IPS-18c (cell line): ENCODE data around the gene KLF3.
"Not testable (repeated sequence)": the region's sequence is repeated elsewhere in the genome, so short reads cannot be mapped to it uniquely, and the experiment has no call there.

Experiments used
- H3K4me3 ChIP-seq: 2 replicates; pipeline ENCODE4 v1.7.0; 2013; ENCODE audit warnings: low read depth, mild to moderate bottlenecking, low read length, moderate library complexity; ENCODE audit not compliant: insufficient read depth
- H3K9me3 ChIP-seq: one replicate; pipeline ENCODE4 v1.6.1; 2013; ENCODE audit warnings: mild to moderate bottlenecking, low read length, moderate library complexity; ENCODE audit not compliant: control insufficient read depth, insufficient read depth

Gene KLF3

DNA sequence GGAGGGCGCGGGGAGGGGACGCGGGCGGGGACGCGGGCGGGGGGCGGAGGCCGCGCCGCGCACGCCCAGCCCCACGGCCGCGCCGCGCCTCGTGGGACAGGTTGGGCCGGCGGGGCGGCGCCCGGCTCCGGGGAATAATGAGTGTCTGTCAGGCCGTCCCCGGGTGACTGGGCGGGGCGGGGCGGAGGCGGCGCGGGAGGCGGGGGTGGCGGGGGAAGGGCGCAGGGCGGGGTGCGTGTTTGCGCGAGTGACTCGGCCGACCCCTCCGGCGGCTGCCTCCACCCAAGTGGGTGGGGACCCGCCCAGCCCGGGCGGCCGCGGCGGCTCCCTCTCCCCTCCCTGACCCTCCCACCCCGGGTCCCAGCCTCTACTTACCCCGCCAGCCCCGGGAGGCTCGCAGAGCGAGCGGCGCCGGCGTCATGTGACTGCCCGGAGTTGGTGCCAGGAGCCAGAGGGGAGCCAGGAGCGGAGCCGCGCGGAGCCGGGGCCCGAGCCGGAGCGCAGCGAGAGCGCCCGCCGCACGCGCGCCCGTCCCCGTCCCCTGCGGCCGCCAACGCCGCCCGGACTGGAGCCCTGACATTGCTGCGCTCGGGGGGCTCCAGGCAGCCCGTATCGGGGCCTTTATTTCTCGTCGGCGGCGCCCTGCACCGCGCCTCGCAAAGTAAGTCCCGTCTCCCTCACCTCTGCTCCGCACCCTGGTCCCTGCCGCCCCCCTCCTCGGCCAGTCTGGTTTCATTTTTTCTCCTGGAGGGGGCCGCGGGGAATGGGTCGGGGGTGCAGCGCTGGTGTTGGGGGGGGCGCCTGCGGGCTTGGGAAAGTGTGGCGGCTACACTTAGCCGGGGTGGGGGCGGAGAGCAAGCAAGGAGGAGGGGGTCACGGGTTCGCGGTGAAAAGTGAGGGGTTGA lies at the start of gene KLF3:
Gene KLF3 (plus strand): TSS at position 399 of the 905 bp plus-strand sequence. CDS start 16,427 bp downstream, outside the sequence.
- Histone ChIP-seq H3K4me3 (peak within 1 kb of the TSS; percentile 66), H3K9me3 (no peaks in the 10 kb centered on the region)

GRCh38 chr4:38614231-38614630 lies 49.8 kb upstream of the KLF3 start:
- no peak overlapping the region for H3K4me3 ChIP-seq

DNA sequence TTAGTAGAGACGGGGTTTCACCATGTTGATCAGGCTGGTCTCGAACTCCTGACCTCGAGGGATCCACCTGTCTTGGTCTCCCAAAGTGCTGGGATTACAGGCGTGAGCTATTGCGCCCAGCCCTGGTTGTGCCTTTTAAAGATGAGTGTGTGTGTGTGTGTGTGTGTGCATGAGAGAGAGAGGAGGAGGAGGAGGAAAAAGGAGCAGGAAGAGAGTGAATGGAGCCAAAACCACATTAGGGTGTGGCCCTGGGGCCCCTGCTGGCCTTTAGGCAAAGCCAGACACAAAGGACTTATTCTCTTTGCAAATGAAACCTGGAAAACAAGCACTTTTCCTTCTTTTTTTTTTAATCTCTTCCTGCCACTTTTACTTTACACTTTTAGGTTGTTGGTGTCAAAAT lies 48.2 kb upstream of the KLF3 start:
- no peaks in the 10 kb centered on the region for H3K9me3 ChIP-seq

More at GRCh38 chr4:38614231-38614630, 49.8 kb upstream of the KLF3 start:
- no peaks in the 10 kb centered on the region for H3K9me3 ChIP-seq

DNA sequence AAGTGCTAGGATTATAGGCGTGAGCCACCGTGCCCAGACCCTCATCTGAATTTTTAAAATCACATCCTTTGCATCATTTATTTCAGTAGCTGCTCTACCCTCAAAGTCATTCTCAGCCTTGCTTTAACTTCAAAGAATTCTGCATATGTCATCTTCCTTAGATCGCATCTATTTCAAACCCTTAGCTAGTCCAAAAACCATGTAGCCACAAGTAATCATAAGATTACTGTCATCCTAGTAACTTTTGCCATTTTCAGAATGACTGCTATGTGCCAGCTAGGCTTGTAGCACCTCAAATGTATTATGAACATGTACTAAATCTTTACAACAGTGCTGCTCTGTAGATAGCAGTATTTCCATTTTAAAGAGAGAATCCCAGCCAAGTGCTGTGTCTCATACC lies 45.5 kb upstream of the KLF3 start:
- H3K4me3 ChIP-seq = no peak overlapping the region
- H3K9me3 ChIP-seq = no peaks in the 10 kb centered on the region

More for the DNA sequence above, 48.2 kb upstream of the KLF3 start:
- H3K4me3 ChIP-seq = no peak overlapping the region

DNA sequence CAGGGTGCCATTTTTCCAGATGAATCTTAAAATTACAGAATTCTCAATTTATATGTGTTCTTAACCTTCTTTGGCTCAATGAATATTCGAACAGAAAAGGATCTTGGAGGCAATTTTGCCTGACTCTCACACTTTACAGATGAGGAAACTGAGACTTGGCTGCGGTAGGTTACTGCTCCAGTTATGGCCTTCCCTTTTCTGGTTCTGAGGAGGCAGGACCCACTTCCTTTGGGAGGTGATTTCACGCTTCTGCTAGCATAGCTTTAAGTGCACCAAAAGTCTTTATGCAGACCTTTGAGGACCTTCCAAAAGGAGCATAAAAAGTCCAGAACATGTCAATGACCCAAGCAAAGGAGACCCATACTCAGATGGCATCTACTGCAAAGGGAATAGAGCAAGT lies 44.7 kb upstream of the KLF3 start:
- Histone ChIP-seq H3K9me3 (no peaks in the 10 kb centered on the region), H3K4me3 (no peak overlapping the region)

GRCh38 chr4:38620065-38620464 lies 43.9 kb upstream of the KLF3 start:
- Histone ChIP-seq H3K9me3 (no peaks in the 10 kb centered on the region), H3K4me3 (no peak overlapping the region)

DNA sequence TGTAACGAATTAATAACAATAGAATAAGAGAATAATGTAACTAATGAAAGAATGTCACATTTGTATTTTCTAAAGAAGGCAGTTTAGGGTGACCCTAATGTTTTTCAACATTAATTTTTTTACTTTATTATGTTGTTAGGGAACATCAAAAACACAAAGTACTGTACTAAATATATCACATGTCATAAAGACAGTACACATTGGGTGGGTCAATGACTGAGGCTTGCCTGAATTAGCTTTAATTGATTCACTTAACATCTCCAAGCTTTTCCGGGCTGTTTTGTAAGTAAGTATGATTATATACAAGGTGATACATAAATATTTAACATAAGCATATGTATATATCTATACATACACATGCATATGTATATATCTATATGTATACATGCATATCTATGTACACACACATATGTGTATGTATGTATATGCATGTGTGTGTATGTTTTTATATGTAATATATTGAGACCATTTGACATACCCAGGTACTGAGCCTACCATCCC lies 43.4 kb upstream of the KLF3 start:
- no peak overlapping the region for H3K4me3 ChIP-seq
- no peaks in the 10 kb centered on the region for H3K9me3 ChIP-seq

DNA sequence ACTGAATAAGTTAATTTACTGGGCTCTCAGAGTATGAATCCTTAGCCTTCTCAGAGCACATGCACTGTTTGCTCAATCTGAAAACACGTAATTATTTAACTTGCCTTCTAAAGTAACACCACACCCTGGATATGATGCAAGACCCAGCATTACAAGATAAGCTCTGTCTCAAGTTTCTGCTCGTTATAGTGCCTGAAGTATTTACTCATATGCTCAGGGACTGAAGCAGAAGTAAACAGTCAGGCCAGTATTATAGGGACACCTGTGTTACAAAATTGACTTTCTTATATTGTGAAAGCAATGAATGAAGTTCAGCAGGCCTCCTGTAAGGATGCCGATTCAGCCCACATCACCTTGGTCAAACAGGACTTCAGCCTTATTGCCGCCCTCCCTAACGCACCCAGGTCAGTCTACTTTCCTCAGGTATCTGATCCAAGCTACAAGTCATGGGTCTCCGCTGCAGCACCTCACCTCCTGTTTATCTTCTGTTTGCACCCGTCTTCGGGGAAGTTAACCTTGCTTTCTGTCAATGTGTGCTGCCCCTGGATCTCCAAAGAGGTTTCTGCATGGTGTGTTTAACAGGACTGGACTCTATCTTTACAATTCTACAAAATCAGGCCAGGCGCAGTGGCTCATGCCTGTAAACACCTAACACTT lies 42.8 kb upstream of the KLF3 start:
- H3K4me3 ChIP-seq = no peak overlapping the region
- H3K9me3 ChIP-seq = no peaks in the 10 kb centered on the region

GRCh38 chr4:38621831-38622230 lies 42.2 kb upstream of the KLF3 start:
- Histone ChIP-seq H3K9me3 (no peaks in the 10 kb centered on the region), H3K4me3 (no peak overlapping the region)

DNA sequence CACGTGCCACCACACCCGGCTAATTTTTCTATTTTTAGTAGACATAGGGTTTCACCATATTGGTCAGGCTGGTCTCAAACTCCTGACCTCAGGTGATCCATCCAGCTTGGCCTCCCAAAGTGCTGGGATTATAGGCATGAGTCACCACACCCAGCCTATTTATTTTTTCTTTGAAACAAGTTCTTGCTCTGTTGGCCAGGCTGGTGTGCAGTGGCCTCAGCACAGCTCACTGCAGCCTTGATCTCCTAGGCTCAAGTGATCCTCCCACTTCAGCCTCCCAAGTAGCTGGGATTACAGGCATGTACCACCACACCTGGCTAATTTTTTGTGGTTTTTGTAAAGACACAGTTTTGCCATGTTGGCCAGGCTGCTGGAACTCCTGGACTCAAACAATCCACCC lies 41.7 kb upstream of the KLF3 start:
- H3K9me3 ChIP-seq, H3K4me3 ChIP-seq: not testable (repeated sequence)

GRCh38 chr4:38623260-38623659 lies 40.7 kb upstream of the KLF3 start:
- H3K4me3 ChIP-seq = no peak overlapping the region
- no peaks in the 10 kb centered on the region for H3K9me3 ChIP-seq

- no peaks in the 10 kb centered on the region for H3K9me3 ChIP-seq
- H3K4me3 ChIP-seq = no peak overlapping the region
Measured at GRCh38 chr4:38624311-38624710, 39.7 kb upstream of the KLF3 start.

GRCh38 chr4:38625508-38625907 lies 38.5 kb upstream of the KLF3 start:
- H3K9me3 ChIP-seq = no peaks in the 10 kb centered on the region
- no peak overlapping the region for H3K4me3 ChIP-seq

DNA sequence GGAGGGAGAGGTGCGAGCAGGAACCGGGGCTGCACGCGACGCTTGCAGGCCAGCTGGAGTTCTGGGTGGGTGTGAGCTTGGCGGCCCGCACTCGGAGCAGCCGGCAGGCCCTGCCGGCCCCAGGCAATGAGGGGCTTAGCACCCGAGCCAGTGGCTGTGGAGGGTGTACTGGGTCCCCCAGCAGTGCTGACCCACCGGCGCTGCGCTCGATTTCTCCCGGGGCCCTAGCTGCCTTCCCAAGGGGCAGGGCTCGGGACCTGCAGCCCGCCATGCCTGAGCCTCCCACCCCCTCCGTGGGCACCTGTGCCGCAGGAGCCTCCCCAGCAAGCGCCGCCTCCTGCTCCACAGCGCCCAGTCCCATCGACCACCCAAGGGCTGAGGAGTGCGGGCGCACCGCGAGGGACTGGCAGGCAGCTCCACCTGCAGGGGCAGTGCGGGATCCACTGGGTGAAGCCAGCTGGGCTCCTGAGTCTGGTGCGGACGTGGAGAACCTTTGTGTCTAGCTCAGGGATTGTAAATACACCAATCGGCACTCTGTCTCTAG lies 37.0 kb upstream of the KLF3 start:
- not testable (repeated sequence) for H3K9me3 ChIP-seq, H3K4me3 ChIP-seq

DNA sequence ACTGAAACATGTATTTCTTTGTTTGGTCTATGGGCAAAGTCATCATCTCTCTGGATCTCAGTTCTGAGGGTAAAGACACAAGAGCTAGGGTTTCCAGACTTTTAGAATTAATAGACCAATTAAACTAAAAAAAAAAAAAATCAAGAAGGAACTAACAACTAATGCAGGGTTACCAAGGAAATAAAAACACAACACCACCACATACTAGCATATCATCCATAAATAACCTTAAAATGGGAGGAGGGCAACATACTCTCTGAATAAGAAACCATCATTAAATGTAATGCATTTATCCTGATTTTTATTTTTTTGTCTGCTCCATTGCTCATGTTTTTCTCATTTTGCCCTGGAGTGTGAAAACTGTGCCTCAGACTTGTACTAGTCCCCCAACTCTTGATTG lies 33.5 kb upstream of the KLF3 start:
- Histone ChIP-seq H3K4me3 (no peak overlapping the region), H3K9me3 (no peaks in the 10 kb centered on the region)

DNA sequence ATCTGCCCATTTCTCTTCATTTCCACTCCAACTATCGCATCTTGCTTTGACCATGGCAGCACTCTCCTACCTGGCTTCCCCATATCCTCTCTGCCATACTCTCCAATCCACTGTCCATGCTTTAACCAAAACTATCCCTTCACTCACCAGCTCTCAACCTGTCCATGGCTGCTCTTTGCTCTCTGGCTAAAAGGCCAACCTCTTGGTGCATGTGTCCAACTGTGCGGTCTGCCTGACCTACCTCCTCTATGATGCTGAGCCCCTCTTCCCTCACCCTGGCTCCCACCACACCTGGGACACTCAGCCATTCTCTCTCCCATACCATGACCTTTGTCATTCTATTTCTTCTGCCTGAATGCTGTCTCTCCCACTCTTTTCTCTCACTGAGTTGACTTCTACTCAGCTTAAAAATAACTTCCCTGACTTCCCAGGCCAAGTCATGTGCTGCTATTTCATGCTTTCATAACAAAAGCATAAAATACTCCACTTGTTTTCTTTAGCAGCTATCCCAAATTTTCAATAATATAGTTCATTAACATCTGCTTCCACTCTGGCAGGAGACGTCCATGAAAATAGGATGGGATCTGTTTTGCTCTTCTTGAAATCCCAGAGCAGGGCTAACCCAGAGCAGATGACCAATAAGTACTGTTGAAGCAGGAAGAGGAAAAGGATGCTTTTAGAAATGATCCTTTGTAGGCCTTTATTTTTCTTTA lies 29.8 kb upstream of the KLF3 start:
- no peaks in the 10 kb centered on the region for H3K9me3 ChIP-seq
- H3K4me3 ChIP-seq = no peak overlapping the region

GRCh38 chr4:38639242-38639641 lies 24.8 kb upstream of the KLF3 start:
- peaks cover 3% of the 10 kb centered on the region for H3K9me3 ChIP-seq
- H3K4me3 ChIP-seq = no peak overlapping the region
